HG03025 (cell line): ENCODE measurements around the gene UGGT2.
"Not testable (repeated sequence)": the region's sequence is repeated elsewhere in the genome, so short reads cannot be mapped to it uniquely, and the experiment has no call there.

Experiments
- ATAC-seq: cut with Tn5 transposase; IDR thresholded peaks from one replicate; pipeline ENCODE4 v1.9.1; 2021; ENCODE audit warnings: mild to moderate bottlenecking, moderate library complexity; ENCODE audit not compliant: unreplicated experiment, low FRiP score

UGGT2 gene

GRCh38 chr13:96053003-96053703, at the start of gene UGGT2:
Gene UGGT2, minus strand, starts transcription at chr13:96053401. Its CDS starts 89 bp downstream, at chr13:96053312.
- peak; percentile 98 for ATAC-seq

- ATAC-seq: no peak
Observed at GRCh38 chr13:96100457-96101220, 47.4 kb upstream of the UGGT2 start.

GRCh38 chr13:96093296-96094006, 40.2 kb upstream of the UGGT2 start:
- no peak for ATAC-seq

GRCh38 chr13:96091164-96092117, 38.2 kb upstream of the UGGT2 start:
- no peak for ATAC-seq

GRCh38 chr13:96090240-96091101, 37.3 kb upstream of the UGGT2 start:
- no peak for ATAC-seq

- no peak for ATAC-seq
Observed at GRCh38 chr13:96089749-96090239, 36.6 kb upstream of the UGGT2 start, which contains the start of gene HS6ST3. Gene HS6ST3, plus strand, starts transcription at chr13:96090107.

GRCh38 chr13:96089139-96089538, 35.9 kb upstream of the UGGT2 start:
- no peak for ATAC-seq

- no peak for ATAC-seq
Observed at GRCh38 chr13:96086736-96087135, 33.5 kb upstream of the UGGT2 start.

GRCh38 chr13:96082640-96083039, 29.4 kb upstream of the UGGT2 start:
- no peak for ATAC-seq

GRCh38 chr13:96081888-96082287, 28.7 kb upstream of the UGGT2 start:
- ATAC-seq: no peak

- no peak for ATAC-seq
Observed at GRCh38 chr13:96080676-96081075, 27.5 kb upstream of the UGGT2 start.

- no peak for ATAC-seq
Observed at GRCh38 chr13:96075953-96076543, 22.8 kb upstream of the UGGT2 start.

- no peak for ATAC-seq
Observed at GRCh38 chr13:96072392-96072791, 19.2 kb upstream of the UGGT2 start.

- ATAC-seq: no peak
Observed at GRCh38 chr13:96071504-96071903, 18.3 kb upstream of the UGGT2 start.

GRCh38 chr13:96068729-96069128, 15.5 kb upstream of the UGGT2 start:
- no peak for ATAC-seq

- ATAC-seq: no peak
Observed at GRCh38 chr13:96065849-96066248, 12.6 kb upstream of the UGGT2 start.

GRCh38 chr13:96052656-96053002, 572 bp downstream of the UGGT2 start:
- ATAC-seq: peak; percentile 46

GRCh38 chr13:96051946-96052345, 1.3 kb downstream of the UGGT2 start:
- not testable (repeated sequence) for ATAC-seq

GRCh38 chr13:96051491-96051890, 1.7 kb downstream of the UGGT2 start:
- not testable (repeated sequence) for ATAC-seq
